GM12872 (cell line): ENCODE data around the gene MUSTN1.

Experiments
- CTCF ChIP-seq: IDR thresholded peaks from 3 replicates; pipeline ENCODE4 v1.5.1; 2011; ENCODE audit warnings: low read depth, mild to moderate bottlenecking, low read length, moderate library complexity; ENCODE audit not compliant: insufficient read depth

The MUSTN1 gene

DNA sequence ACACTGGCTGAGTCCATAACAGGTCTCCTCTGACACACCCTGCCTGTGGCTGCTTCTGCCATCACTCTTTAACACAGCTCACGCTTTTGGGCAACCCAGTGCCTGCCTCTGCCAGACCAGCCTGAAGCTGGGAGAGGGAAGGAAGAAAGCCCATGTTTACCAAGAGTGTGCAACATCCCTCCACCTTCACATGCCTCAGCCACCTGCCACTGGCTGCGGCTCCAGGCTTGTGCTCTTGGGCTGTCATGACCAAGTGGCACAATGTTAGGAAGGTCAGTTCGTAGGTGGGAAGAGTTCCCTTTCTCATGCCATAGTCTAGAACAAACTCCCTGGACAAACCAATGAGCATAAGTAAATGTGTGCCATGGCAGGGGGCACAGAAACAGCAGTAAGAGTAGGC is 42.3 kb upstream of the MUSTN1 start:
- TF ChIP-seq CTCF = no peak

DNA sequence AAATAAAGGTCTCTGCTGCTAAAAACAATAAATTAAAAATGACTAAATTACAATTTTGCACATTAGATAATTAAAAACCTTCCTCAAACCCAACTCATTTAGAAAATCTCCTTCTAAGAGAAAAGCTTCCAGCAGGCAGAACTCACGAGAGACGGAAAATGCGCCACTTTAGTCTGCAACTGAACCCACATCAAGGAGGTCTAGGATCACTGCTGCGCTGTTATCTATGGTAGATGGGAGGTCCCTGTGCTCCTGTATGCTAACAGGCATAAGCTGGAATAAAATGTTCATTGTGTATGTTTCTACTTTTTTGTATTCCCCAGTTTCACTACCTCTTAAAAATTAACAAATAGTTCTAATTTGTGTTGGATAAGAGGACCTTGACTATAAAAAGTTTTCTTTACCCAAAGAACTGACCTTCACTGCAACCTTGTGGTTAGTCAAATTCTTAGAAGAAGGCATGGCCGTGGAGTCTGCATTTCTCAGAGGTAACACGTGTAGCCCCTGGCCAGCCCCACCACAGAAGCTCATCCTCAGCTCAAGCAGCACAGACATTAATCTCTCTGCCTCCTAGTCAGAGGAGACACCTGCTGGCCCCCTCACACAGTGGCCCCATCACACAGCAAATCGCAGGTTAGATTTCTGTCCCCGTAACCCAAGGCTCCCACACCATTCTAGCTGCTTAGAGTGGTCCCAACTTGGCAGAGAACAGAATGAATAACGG is 40.2 kb upstream of the MUSTN1 start:
- TF ChIP-seq CTCF = no peak

- no peak for TF ChIP-seq CTCF
These were observed 39.4 kb upstream of the MUSTN1 start for GRCh38 chr3:52874160-52874701.

DNA sequence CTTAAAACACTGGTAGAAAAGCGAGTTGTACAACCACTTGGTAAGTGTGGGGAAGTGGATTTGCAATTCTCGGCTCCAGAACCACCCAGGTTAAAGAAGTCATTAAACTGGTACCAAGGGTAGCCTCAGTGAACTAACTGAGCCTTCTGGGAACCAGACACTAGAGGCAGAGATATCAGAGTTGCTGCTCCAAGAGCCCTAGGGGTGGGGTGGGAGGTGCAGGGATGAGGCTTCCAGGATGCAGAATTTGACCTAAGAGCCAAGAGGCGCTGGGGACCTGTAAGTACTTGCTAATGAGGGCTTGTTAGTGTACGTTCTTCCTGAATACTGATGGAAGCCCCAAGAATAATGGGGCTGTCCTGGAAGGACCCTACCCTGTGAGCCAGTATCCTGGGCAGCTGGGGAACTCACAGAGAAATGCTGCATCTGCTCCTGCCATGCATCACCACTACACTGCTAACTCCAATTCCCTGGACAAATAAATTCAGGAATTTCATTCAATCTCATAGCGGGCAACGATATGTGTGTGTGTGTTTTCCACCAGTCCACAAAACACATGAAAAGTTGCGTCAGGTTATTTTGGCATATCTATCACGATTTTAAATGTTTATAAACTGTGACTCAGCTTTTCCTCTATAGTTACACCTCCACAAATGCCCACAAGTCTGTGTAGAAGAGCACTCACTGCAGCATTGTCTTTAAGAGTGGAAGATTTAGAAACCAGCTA is 38.8 kb upstream of the MUSTN1 start:
- TF ChIP-seq CTCF = no peak

- TF ChIP-seq CTCF = no peak
These were observed 37.4 kb upstream of the MUSTN1 start for GRCh38 chr3:52872245-52872644.

GRCh38 chr3:52871761-52872160 is 36.9 kb upstream of the MUSTN1 start:
- no peak for TF ChIP-seq CTCF

GRCh38 chr3:52870471-52870870 is 35.7 kb upstream of the MUSTN1 start:
- no peak for TF ChIP-seq CTCF
